ENCODE results near the gene CBLC. TPM values are rescaled to one million over a fixed set of nuclear protein-coding genes. Genes with fewer than 3 reads are reported as not detected.

The CBLC gene
- total RNA-seq, 1 experiment from 2014 or later, result 15.9 TPM

DNA sequence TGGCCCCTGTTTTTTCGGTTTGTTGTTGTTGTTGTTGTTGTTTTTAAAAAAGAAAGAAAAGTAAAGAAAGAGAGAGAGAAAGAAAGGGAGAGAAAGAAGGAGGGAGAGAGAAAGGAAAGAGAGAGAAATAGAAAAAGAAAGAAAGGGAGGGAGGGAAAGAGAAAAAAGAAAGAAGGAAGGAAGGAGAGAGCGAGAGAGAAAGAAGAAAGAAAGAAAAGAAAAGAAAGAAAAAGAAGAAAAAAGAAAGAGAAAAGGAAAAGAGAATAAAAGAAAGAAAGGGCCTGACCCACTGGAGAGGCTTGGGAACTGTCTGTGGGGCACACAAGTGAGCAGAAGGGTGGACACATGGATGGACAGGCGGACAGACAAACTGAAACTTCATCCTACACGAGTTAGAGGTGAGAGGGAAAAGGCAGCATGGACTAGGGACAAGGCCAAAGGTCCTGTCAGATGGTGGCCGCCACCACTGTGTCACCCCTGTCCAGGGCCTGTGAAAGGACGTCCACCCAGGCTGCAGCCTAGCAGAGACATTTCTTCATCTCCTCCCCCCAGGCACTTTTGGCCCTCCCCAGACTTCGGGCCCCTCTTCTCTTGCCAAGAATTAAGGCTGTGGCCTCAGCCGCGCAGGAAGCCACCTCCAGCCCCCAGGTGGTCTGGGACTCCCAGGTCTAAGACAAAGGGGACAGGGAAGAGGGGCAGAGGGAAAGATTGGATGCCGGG, 22.1 kb downstream of the CBLC start:
- Histone ChIP-seq H3K4ac (ENCODE audit: low read depth, low read length) (no peak overlapping the region), H3K9ac (ENCODE audit: extremely low read depth, insufficient read length, low read length) (no peak overlapping the region), H3K27me3 (ENCODE audit: insufficient read depth, low read length) (peaks cover 10% of the 10 kb centered on the region), H4K20me1 (ENCODE audit: control insufficient read depth, insufficient read depth, insufficient read length) (no peaks in the 10 kb centered on the region), H3K4me2 (ENCODE audit: insufficient read depth, insufficient read length, low read length) (no peak overlapping the region), H3K23me2 (ENCODE audit: insufficient read length, low read depth, low read length, poor library complexity, severe bottlenecking) (no peaks in the 10 kb centered on the region), H4K5ac (ENCODE audit: insufficient read length, low read depth, low read length) (no peak overlapping the region), H2BK15ac (ENCODE audit: low read depth, low read length) (no peak overlapping the region), H2AFZ (ENCODE audit: low read length) (no peak overlapping the region), H3T11ph (ENCODE audit: low read length) (no peak overlapping the region), H4K8ac (replicated peaks; ENCODE audit: insufficient read length, low read depth, low read length) (no peak overlapping the region), H3K14ac (ENCODE audit: insufficient read depth, low read length) (no peak overlapping the region), H2AK5ac (ENCODE audit: insufficient read length, low read length) (no peak overlapping the region), H3K23ac (ENCODE audit: insufficient read length, low read depth, low read length) (no peak overlapping the region), H2BK12ac (ENCODE audit: insufficient read length, low read depth, low read length) (no peak overlapping the region), H3K79me1 (ENCODE audit: insufficient read depth, low read depth, low read length, poor library complexity, severe bottlenecking) (no peaks in the 10 kb centered on the region), H3K18ac (ENCODE audit: insufficient read length, low read depth, low read length) (no peak overlapping the region), H3K27ac (ENCODE audit: insufficient read length, low read depth, low read length) (no peak overlapping the region), H2BK120ac (ENCODE audit: low read depth, low read length, poor library complexity, severe bottlenecking) (no peak overlapping the region), H2BK20ac (ENCODE audit: low read depth, low read length, poor library complexity, severe bottlenecking) (no peak overlapping the region), H3K79me2 (ENCODE audit: insufficient read depth, low read length) (no peaks in the 10 kb centered on the region), H3K9me3 (ENCODE audit: control insufficient read depth, low read depth, low read length) (no peaks in the 10 kb centered on the region), H3K4me1 (ENCODE audit: insufficient read depth, low read length) (peaks cover 3% of the 10 kb centered on the region; the same call in 1 of the 2 replicates), H4K91ac (ENCODE audit: insufficient read length, low read depth, low read length) (no peak overlapping the region), H3K56ac (ENCODE audit: insufficient read length, low read depth, low read length) (no peak overlapping the region), H2BK5ac (ENCODE audit: insufficient read length, low read length) (no peak overlapping the region)
- no peak for DNase-seq
- Mint-ChIP-seq H3K9me3 (no peaks in the 10 kb centered on the region), H3K36me3 (ENCODE audit: insufficient read depth in 1 of 3, low read depth in 3 of 3) (peaks cover 21 to 58% (median 43%) of the 10 kb centered on the region in 3 experiments), H3K27me3 (ENCODE audit: low read depth) (peaks cover 25% of the 10 kb centered on the region), H3K4me3 (peak overlapping the region in 1 of 2 experiments; percentile 31; a peak in 2 of 5 replicates), H3K27ac (peak overlapping the region; percentile 23 to 86 (median 69); a peak in 6 of 7 replicates), H3K4me1 (peaks cover 14 to 25% of the 10 kb centered on the region in 2 experiments)
- 100% methylated on average over 1 of the region's 10 CpGs for WGBS (ENCODE audit: extremely low coverage, insufficient read length, low lambda C conversion rate)
- TF ChIP-seq, protein P1, sequence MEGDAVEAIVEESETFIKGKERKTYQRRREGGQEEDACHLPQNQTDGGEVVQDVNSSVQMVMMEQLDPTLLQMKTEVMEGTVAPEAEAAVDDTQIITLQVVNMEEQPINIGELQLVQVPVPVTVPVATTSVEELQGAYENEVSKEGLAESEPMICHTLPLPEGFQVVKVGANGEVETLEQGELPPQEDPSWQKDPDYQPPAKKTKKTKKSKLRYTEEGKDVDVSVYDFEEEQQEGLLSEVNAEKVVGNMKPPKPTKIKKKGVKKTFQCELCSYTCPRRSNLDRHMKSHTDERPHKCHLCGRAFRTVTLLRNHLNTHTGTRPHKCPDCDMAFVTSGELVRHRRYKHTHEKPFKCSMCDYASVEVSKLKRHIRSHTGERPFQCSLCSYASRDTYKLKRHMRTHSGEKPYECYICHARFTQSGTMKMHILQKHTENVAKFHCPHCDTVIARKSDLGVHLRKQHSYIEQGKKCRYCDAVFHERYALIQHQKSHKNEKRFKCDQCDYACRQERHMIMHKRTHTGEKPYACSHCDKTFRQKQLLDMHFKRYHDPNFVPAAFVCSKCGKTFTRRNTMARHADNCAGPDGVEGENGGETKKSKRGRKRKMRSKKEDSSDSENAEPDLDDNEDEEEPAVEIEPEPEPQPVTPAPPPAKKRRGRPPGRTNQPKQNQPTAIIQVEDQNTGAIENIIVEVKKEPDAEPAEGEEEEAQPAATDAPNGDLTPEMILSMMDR (conservative IDR thresholded peaks at IDR 0.05), result no peak
